IMR-90 (cell line): ENCODE results near the gene TTC3. TPM values are rescaled to one million over a fixed set of nuclear protein-coding genes. Genes with fewer than 3 reads are reported as not detected.

Experiments used
- ATAC-seq: fragments of 200-7000 bp; cut with Tn5 transposase; 2 replicates; pipeline ENCODE4 v1.9.1; 2020; ENCODE audit warnings: low read depth, mild to moderate bottlenecking, moderate library complexity
- BruUV-seq: library from RNA; stranded (reverse); fragments of 400-500 nt; replicated peaks from 2 replicates; lab custom pipeline; 2021; lab: Mats Ljungman, UMichigan
- CTCF ChIA-PET: fragments of 300-600 bp; formaldehyde crosslinking; extraction: SDS; loops from one replicate; lab custom pipeline; 2021; ENCODE audit warnings: antibody characterized with exemption; lab: Yijun Ruan, JAX
- POLR2A ChIA-PET: fragments of 300-600 bp; sonication (Branson Sonifier 250); formaldehyde crosslinking; loops from one replicate; lab custom pipeline; 2022; ENCODE audit warnings: antibody characterized with exemption; ENCODE audit not compliant: unreplicated experiment; lab: Charles Lee
- DNase-seq: peaks from one replicate; pipeline ENCODE4 v3.0.0; 2013
- H2AFZ ChIP-seq: replicated peaks from 2 replicates; pipeline ENCODE3; 2013; ENCODE audit warnings: low read length, mild to moderate bottlenecking; ENCODE audit not compliant: poor library complexity
- H2AK5ac ChIP-seq: 2 replicates; pipeline ENCODE4 v1.6.1; 2013; ENCODE audit warnings: low read depth, low read length, inconsistent platforms
- H2AK9ac ChIP-seq: replicated peaks from 2 replicates; pipeline ENCODE3; 2013; ENCODE audit warnings: mild to moderate bottlenecking, low read depth, low read length, moderate library complexity; ENCODE audit not compliant: poor library complexity
- H2BK120ac ChIP-seq: 2 replicates; pipeline ENCODE4 v1.6.1; 2013; ENCODE audit warnings: low read depth, low read length, inconsistent platforms
- H2BK15ac ChIP-seq: 3 replicates; pipeline ENCODE4 v1.6.1; 2013; ENCODE audit warnings: low read depth, low read length, inconsistent platforms
- H2BK20ac ChIP-seq: 2 replicates; pipeline ENCODE4 v1.6.1; 2013; ENCODE audit warnings: low read depth, mild to moderate bottlenecking, inconsistent platforms, low read length, moderate library complexity
- H2BK5ac ChIP-seq: 2 replicates; pipeline ENCODE4 v1.6.1; 2013; ENCODE audit warnings: mild to moderate bottlenecking, low read depth, low read length, inconsistent platforms; ENCODE audit not compliant: poor library complexity, severe bottlenecking
- H3K14ac ChIP-seq: replicated peaks from 2 replicates; pipeline ENCODE4 v1.6.1; 2013; ENCODE audit warnings: low read depth, low read length, inconsistent platforms
- H3K18ac ChIP-seq: 2 replicates; pipeline ENCODE4 v1.6.1; 2013; ENCODE audit warnings: low read depth, low read length, control low read depth
- H3K23ac ChIP-seq: 2 replicates; pipeline ENCODE4 v1.6.1; 2013; ENCODE audit warnings: low read depth, low read length, inconsistent platforms
- H3K27ac ChIP-seq: 2 replicates; pipeline ENCODE4 v1.5.1; 2013; ENCODE audit warnings: mild to moderate bottlenecking, control low read depth, low read length; ENCODE audit not compliant: insufficient read depth
- H3K27me3 ChIP-seq: 2 replicates; pipeline ENCODE4 v1.6.1; 2013; ENCODE audit warnings: low read length; ENCODE audit not compliant: control insufficient read depth, insufficient read depth
- H3K36me3 ChIP-seq: 2 replicates; pipeline ENCODE4 v1.6.1; 2013; ENCODE audit warnings: low read length, mixed read lengths; ENCODE audit not compliant: control insufficient read depth, insufficient read depth
- H3K4ac ChIP-seq: 2 replicates; pipeline ENCODE4 v1.6.1; 2013; ENCODE audit warnings: low read depth, low read length, inconsistent platforms
- H3K4me1 ChIP-seq: 2 replicates; pipeline ENCODE4 v1.6.1; 2013; ENCODE audit warnings: low read length, mixed read lengths; ENCODE audit not compliant: control insufficient read depth, insufficient read depth
- H3K4me2 ChIP-seq: 2 replicates; pipeline ENCODE4 v1.6.1; 2013; ENCODE audit warnings: low read depth, mild to moderate bottlenecking, control low read depth, low read length, moderate library complexity
- H3K4me3 ChIP-seq: 2 replicates; pipeline ENCODE4 v1.5.1; 2013; ENCODE audit warnings: low read depth, mild to moderate bottlenecking, control low read depth, low read length, moderate library complexity; ENCODE audit not compliant: insufficient read depth
- H3K56ac ChIP-seq: 2 replicates; pipeline ENCODE4 v1.6.1; 2013; ENCODE audit warnings: low read length, inconsistent platforms; ENCODE audit not compliant: insufficient read depth; ENCODE audit errors: extremely low read depth
- H3K79me1 ChIP-seq, 2 experiments: 2 replicates each; pipeline ENCODE4 v1.6.1; 2013; ENCODE audit warnings: low read length in 2 of 2, inconsistent platforms in 1 of 2, low read depth in 1 of 2
- H3K9ac ChIP-seq: 2 replicates; pipeline ENCODE4 v1.6.1; 2013; ENCODE audit warnings: low read depth, low read length, control low read depth
- H3K9me1 ChIP-seq: 2 replicates; pipeline ENCODE4 v1.6.1; 2013; ENCODE audit warnings: low read length, inconsistent platforms; ENCODE audit not compliant: insufficient read depth
- H3K9me3 ChIP-seq: 2 replicates; pipeline ENCODE4 v1.6.1; 2013; ENCODE audit warnings: low read length; ENCODE audit not compliant: control insufficient read depth, insufficient read depth
- H4K20me1 ChIP-seq: 2 replicates; pipeline ENCODE4 v1.6.1; 2013; ENCODE audit warnings: low read length, inconsistent platforms; ENCODE audit not compliant: insufficient read depth
- H4K5ac ChIP-seq: 2 replicates; pipeline ENCODE4 v1.6.1; 2013; ENCODE audit warnings: mild to moderate bottlenecking, low read depth, low read length, control low read depth
- H4K8ac ChIP-seq, 2 experiments: 2 replicates each; pipeline ENCODE4 v1.6.1; 2013; ENCODE audit warnings: low read depth in 2 of 2, low read length in 2 of 2, control low read depth in 1 of 2, inconsistent platforms in 1 of 2
- H4K91ac ChIP-seq: 2 replicates; pipeline ENCODE4 v1.6.1; 2013; ENCODE audit warnings: low read depth, low read length, inconsistent platforms; ENCODE audit not compliant: insufficient read depth
- BHLHE40 ChIP-seq: fragments of 150-350 bp; IDR thresholded peaks from 2 replicates; pipeline ENCODE4 v1.6.1; 2016; ENCODE audit warnings: mild to moderate bottlenecking, low read depth, low read length
- CEBPB ChIP-seq: IDR thresholded peaks from 2 replicates; pipeline ENCODE4 v1.6.1; 2012; ENCODE audit warnings: low read depth, low read length, improper control_type of control experiment
- CHD1 ChIP-seq: IDR thresholded peaks from 2 replicates; pipeline ENCODE4 v1.6.1; 2012; ENCODE audit warnings: low read depth, low read length, improper control_type of control experiment
- CTCF ChIP-seq: conservative IDR thresholded peaks from 2 replicates; pipeline ENCODE4 v1.5.1; 2012; ENCODE audit warnings: mild to moderate bottlenecking, low read depth, low read length, improper control_type of control experiment
- ELK1 ChIP-seq: fragments of 150-350 bp; IDR thresholded peaks from 2 replicates; pipeline ENCODE4 v1.6.1; 2016; ENCODE audit warnings: low read depth, mild to moderate bottlenecking, low read length, moderate library complexity, borderline replicate concordance
- FOS ChIP-seq: fragments of 150-350 bp; IDR thresholded peaks from 2 replicates; pipeline ENCODE4 v1.6.1; 2016; ENCODE audit warnings: low read depth, low read length
- MAFK ChIP-seq: IDR thresholded peaks from 2 replicates; pipeline ENCODE4 v1.6.1; 2012; ENCODE audit warnings: low read depth, low read length, improper control_type of control experiment
- MAZ ChIP-seq: IDR thresholded peaks from 2 replicates; pipeline ENCODE4 v1.6.1; 2012; ENCODE audit warnings: low read depth, mild to moderate bottlenecking, low read length, improper control_type of control experiment, moderate library complexity, borderline replicate concordance
- MXI1 ChIP-seq: IDR thresholded peaks from 2 replicates; pipeline ENCODE4 v1.6.1; 2012; ENCODE audit warnings: low read depth, mild to moderate bottlenecking, low read length, moderate library complexity, borderline replicate concordance
- NFE2L2 ChIP-seq: fragments of 150-350 bp; IDR thresholded peaks from 2 replicates; pipeline ENCODE4 v1.6.1; 2016; ENCODE audit warnings: low read depth, mild to moderate bottlenecking, low read length
- POLR2A ChIP-seq: IDR thresholded peaks from 2 replicates; pipeline ENCODE4 v1.6.1; 2012; ENCODE audit warnings: mild to moderate bottlenecking, low read depth, low read length
- RAD21 ChIP-seq: IDR thresholded peaks from 2 replicates; pipeline ENCODE4 v1.6.1; 2012; ENCODE audit warnings: low read length, improper control_type of control experiment
- RCOR1 ChIP-seq: IDR thresholded peaks from 2 replicates; pipeline ENCODE4 v1.6.1; 2012; ENCODE audit warnings: mild to moderate bottlenecking, low read length, improper control_type of control experiment; ENCODE audit not compliant: insufficient replicate concordance
- RFX5 ChIP-seq: IDR thresholded peaks from 2 replicates; pipeline ENCODE4 v1.8.0; 2012; ENCODE audit warnings: low read depth, mild to moderate bottlenecking, low read length, moderate library complexity
- SMC3 ChIP-seq: fragments of 150-350 bp; IDR thresholded peaks from 2 replicates; pipeline ENCODE4 v1.6.1; 2016; ENCODE audit warnings: low read depth, mild to moderate bottlenecking, antibody characterized with exemption, low read length, moderate library complexity
- WGBS, 2 experiments: methylation state at CpG; one replicate each; pipeline versions ENCODE4 v1.1.5 to v1.1.7; 2013; ENCODE audit warnings: missing lambda C conversion rate in 2 of 2; ENCODE audit not compliant: insufficient read length in 1 of 2; ENCODE audit errors: extremely low coverage in 2 of 2; 5-methylcytosine and 5-hydroxymethylcytosine counted together
- dilution Hi-C: fragments of 300-500 bp; cut with HindIII; formaldehyde crosslinking; loops from one replicate; pipeline ENCODE4 v1.14.3; 2018; ENCODE audit warnings: low sequenced_read_pairs; ENCODE audit not compliant: unreplicated experiment
- in situ Hi-C: fragments of 300-500 bp; cut with MboI; formaldehyde crosslinking; loops from 3 replicates; pipeline ENCODE4 v1.14.3; 2019; ENCODE audit warnings: low sequenced_read_pairs, inconsistent platforms, mixed read lengths
- intact Hi-C: fragments of 100-400 bp; cut with micrococcal nuclease; formaldehyde crosslinking; loops from 2 replicates; pipeline ENCODE4 v1.10.0; 2022
- polyA plus RNA-seq, 3 experiments: library from polyadenylated mRNA; depleted of rRNA; stranded (reverse); fragments of >200 nt; gene quantifications; 2 replicates each; pipeline ENCODE4 v1.2.3, GENCODE V29; 2012; ENCODE audit warnings: low replicate concordance in 1 of 3
- total RNA-seq: library from RNA; depleted of rRNA; stranded (reverse); fragments of >200 nt; gene quantifications from 2 replicates; pipeline ENCODE4 v1.2.3, GENCODE V29; 2012
- TF ChIP-seq, protein P1 (sequence below): fragments of 150-350 bp; IDR thresholded peaks from 2 replicates; pipeline ENCODE4 v1.6.1; 2017; ENCODE audit warnings: mild to moderate bottlenecking, antibody characterized with exemption, low read length, low read depth

The TTC3 gene
- total and polyA plus RNA-seq, 2 of the 4 experiments (the other 2 are of a cell fraction) = 96.7 to 293 TPM

DNA sequence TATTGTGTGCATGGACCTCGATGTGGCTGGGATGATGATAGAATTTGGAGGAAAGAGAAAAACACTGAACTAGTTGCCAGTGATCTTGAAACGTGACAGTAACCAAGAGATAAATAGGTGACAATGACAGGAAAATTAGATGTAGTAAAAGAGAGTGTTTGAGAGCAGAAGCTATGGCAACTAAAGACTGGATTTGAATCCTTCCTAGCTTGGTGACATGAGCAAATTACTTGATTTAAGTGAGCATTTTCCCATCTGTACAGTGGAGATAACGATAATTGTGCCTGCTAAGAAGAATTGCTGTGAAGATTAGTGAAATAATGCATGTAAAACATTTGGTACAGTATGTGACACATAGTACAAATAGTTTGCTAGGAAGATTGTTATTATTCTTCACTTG lies 12.7 kb downstream of the TTC3 start:
- Histone ChIP-seq H3K56ac (no peak overlapping the region), H3K36me3 (peaks cover 6% of the 10 kb centered on the region; the same call in 1 of the 2 replicates), H3K27ac (no peak overlapping the region), H3K79me1 (peaks cover 14 to 63% of the 10 kb centered on the region in 2 experiments), H3K4me1 (peaks cover 4% of the 10 kb centered on the region; the same call in 1 of the 2 replicates), H4K5ac (no peak overlapping the region), H2BK20ac (no peak overlapping the region), H2AK9ac (no peak overlapping the region), H4K8ac (no peak overlapping the region), H2BK15ac (no peak overlapping the region), H2AK5ac (no peak overlapping the region), H3K4me3 (no peak overlapping the region), H2BK120ac (no peak overlapping the region), H3K4me2 (no peak overlapping the region), H3K9ac (no peak overlapping the region), H3K23ac (no peak overlapping the region), H3K18ac (no peak overlapping the region), H4K20me1 (peaks cover 78% of the 10 kb centered on the region), H3K9me3 (no peaks in the 10 kb centered on the region), H3K4ac (no peak overlapping the region), H4K91ac (no peak overlapping the region), H2BK5ac (no peak overlapping the region), H3K9me1 (peaks cover 8% of the 10 kb centered on the region), H3K27me3 (no peaks in the 10 kb centered on the region), H2AFZ (no peak overlapping the region), H3K14ac (no peak overlapping the region)
- intact Hi-C loops = loop anchor here (10.0 kb wide), 1 partner anchor 581 kb away; no protein-coding TSS in a partner anchor
- DNase-seq (no peak), ATAC-seq (no peak)
- POLR2A ChIA-PET = no interaction called here
- CTCF ChIA-PET = no interaction called here
- BruUV-seq = no TSS peak
- 79% methylated on average over 2 of the region's 3 CpGs; no CpG with 5 or more reads in 1 of the 2 experiments for WGBS, 2 experiments
- TF ChIP-seq CTCF (no peak), ELK1 (no peak), MXI1 (no peak), BHLHE40 (no peak), RFX5 (no peak), MAFK (no peak), SMC3 (no peak), CHD1 (no peak), MAZ (no peak), POLR2A (no peak), NFE2L2 (no peak), RAD21 (no peak), RCOR1 (no peak), FOS (no peak), CEBPB (no peak)
- TF ChIP-seq, protein P1, sequence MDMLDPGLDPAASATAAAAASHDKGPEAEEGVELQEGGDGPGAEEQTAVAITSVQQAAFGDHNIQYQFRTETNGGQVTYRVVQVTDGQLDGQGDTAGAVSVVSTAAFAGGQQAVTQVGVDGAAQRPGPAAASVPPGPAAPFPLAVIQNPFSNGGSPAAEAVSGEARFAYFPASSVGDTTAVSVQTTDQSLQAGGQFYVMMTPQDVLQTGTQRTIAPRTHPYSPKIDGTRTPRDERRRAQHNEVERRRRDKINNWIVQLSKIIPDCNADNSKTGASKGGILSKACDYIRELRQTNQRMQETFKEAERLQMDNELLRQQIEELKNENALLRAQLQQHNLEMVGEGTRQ = no peak
- dilution Hi-C loops = no loop called here
- in situ Hi-C loops = no loop called here
